B cell (primary cell): ENCODE measurements around the gene EGFL6. TPM values are rescaled to one million over a fixed set of nuclear protein-coding genes. Genes with fewer than 3 reads are reported as not detected.
A peak's percentile ranks its signal among the peaks of the same experiment; 100 is the strongest.

ENCODE experiments used
- ATAC-seq: fragments of 200-7000 bp; cut with Tn5 transposase; one replicate; pipeline ENCODE4 v1.10.0; 2021; ENCODE audit warnings: low read depth, mild to moderate bottlenecking, moderate number of reproducible peaks, moderate library complexity
- CTCF ChIA-PET: fragments of 350-600 bp; sonication (Branson Sonifier 250); formaldehyde crosslinking; loops from one replicate; lab custom pipeline; 2021; ENCODE audit warnings: antibody characterized with exemption, inconsistent platforms; lab: Charles Lee
- POLR2A ChIA-PET: fragments of 350-600 bp; sonication (Branson Sonifier 250); formaldehyde crosslinking; loops from one replicate; lab custom pipeline; 2021; ENCODE audit warnings: antibody characterized with exemption; lab: Charles Lee
- DNase-seq: peaks from one replicate; pipeline ENCODE4 v3.0.0; 2013
- H2AFZ ChIP-seq: 2 replicates; pipeline ENCODE4 v1.6.1; 2012; ENCODE audit warnings: mild to moderate bottlenecking, low read depth, low read length; ENCODE audit not compliant: insufficient read depth, poor library complexity, severe bottlenecking
- H3K27ac ChIP-seq, 2 donors: 1 replicate in 1 of 2; 2 replicates in 1 of 2; pipeline ENCODE4 v1.5.1; 2012 to 2013; ENCODE audit warnings: low read length in 2 of 2, mild to moderate bottlenecking in 2 of 2, moderate library complexity in 1 of 2
- H3K27me3 ChIP-seq, 4 experiments: fragments of 200-600 bp in 1 of 4; sonication (generic) in 1 of 4; replicated peaks in 1 of 4; 1 replicate in 2 of 4; 2 replicates in 2 of 4; pipeline versions ENCODE4 v1.6.1 to v1.7.0; 2013 to 2016; ENCODE audit warnings: low read length in 3 of 4, mild to moderate bottlenecking in 2 of 4, mixed read lengths in 1 of 4, moderate library complexity in 1 of 4; ENCODE audit not compliant: insufficient read depth in 4 of 4, control insufficient read depth in 3 of 4; ENCODE audit errors: control extremely low read depth in 1 of 4
- H3K36me3 ChIP-seq, 2 experiments: replicated peaks in 1 of 2; 1 replicate in 1 of 2; 2 replicates in 1 of 2; pipeline versions ENCODE4 v1.6.1 to v1.7.1; 2013; ENCODE audit warnings: low read length in 1 of 2; ENCODE audit not compliant: insufficient read depth in 2 of 2, control insufficient read depth in 1 of 2; ENCODE audit errors: control extremely low read depth in 1 of 2, extremely low read depth in 1 of 2
- H3K4me1 ChIP-seq, 2 donors: fragments of 200-600 bp in 1 of 2; sonication (generic) in 1 of 2; 1 replicate in 1 of 2; 2 replicates in 1 of 2; pipeline versions ENCODE4 v1.5.1 to v1.6.1; 2013 to 2017; ENCODE audit warnings: low read length in 2 of 2; ENCODE audit not compliant: control insufficient read depth in 2 of 2, insufficient read depth in 2 of 2
- H3K4me2 ChIP-seq: replicated peaks from 2 replicates; pipeline ENCODE3; 2012; ENCODE audit warnings: mild to moderate bottlenecking, low read depth, low read length; ENCODE audit not compliant: poor library complexity, severe bottlenecking
- H3K4me3 ChIP-seq, 5 experiments: fragments of 200-600 bp in 1 of 5; sonication (generic) in 1 of 5; 1 replicate in 3 of 5; 2 replicates in 2 of 5; pipeline versions ENCODE4 v1.5.1 to v1.7.0; 2011 to 2016; ENCODE audit warnings: low read length in 4 of 5, mild to moderate bottlenecking in 4 of 5, low read depth in 2 of 5, control low read depth in 1 of 5, moderate library complexity in 1 of 5; ENCODE audit not compliant: insufficient read depth in 1 of 5; ENCODE audit errors: control extremely low read depth in 1 of 5, extremely low read depth in 1 of 5
- H3K79me2 ChIP-seq: fragments of 200-600 bp; sonication (generic); one replicate; pipeline ENCODE4 v1.6.0; 2016; ENCODE audit warnings: low read length; ENCODE audit not compliant: control insufficient read depth, insufficient read depth
- H3K9ac ChIP-seq: fragments of 200-600 bp; sonication (generic); 2 replicates; pipeline ENCODE4 v1.6.1; 2017; ENCODE audit warnings: mild to moderate bottlenecking, low read length, moderate library complexity
- H3K9me3 ChIP-seq, 3 donors: one replicate each; pipeline versions ENCODE4 v1.6.1 to v1.7.1; 2013; ENCODE audit warnings: low read length in 2 of 3; ENCODE audit not compliant: control insufficient read depth in 2 of 3, insufficient read depth in 1 of 3; ENCODE audit errors: control extremely low read depth in 1 of 3
- H4K20me1 ChIP-seq: 2 replicates; pipeline ENCODE4 v1.6.0; 2012; ENCODE audit warnings: mild to moderate bottlenecking, low read length; ENCODE audit not compliant: insufficient read depth, control insufficient read depth, poor library complexity, severe bottlenecking
- H3K27ac Mint-ChIP-seq: one replicate; pipeline ENCODE4 v1.8.0; 2021; ENCODE audit warnings: mixed read lengths
- H3K27me3 Mint-ChIP-seq: one replicate; pipeline ENCODE4 v1.8.0; 2021; ENCODE audit warnings: mixed read lengths
- H3K4me1 Mint-ChIP-seq: one replicate; pipeline ENCODE4 v1.8.0; 2021; ENCODE audit warnings: mixed read lengths
- H3K4me3 Mint-ChIP-seq: one replicate; pipeline ENCODE4 v1.8.0; 2021; ENCODE audit warnings: mixed read lengths
- H3K9me3 Mint-ChIP-seq: one replicate; pipeline ENCODE4 v1.8.0; 2022; ENCODE audit warnings: mixed read lengths; ENCODE audit not compliant: insufficient read depth
- EZH2 ChIP-seq: IDR thresholded peaks from 2 replicates; pipeline ENCODE4 v1.6.1; 2012; ENCODE audit warnings: borderline replicate concordance, low read depth, mild to moderate bottlenecking, moderate library complexity, low read length; ENCODE audit not compliant: insufficient read depth, poor library complexity, severe bottlenecking
- WGBS: methylation state at CpG from one replicate; pipeline ENCODE4 v1.1.5; 2013; ENCODE audit warnings: missing lambda C conversion rate; ENCODE audit not compliant: insufficient coverage; 5-methylcytosine and 5-hydroxymethylcytosine counted together
- intact Hi-C: fragments of 100-400 bp; cut with micrococcal nuclease; formaldehyde crosslinking; loops from one replicate; pipeline ENCODE4 v1.10.0; 2022
- polyA plus RNA-seq: library from polyadenylated mRNA; depleted of rRNA; stranded (reverse); fragments of >200 nt; gene quantifications from 2 replicates; pipeline ENCODE4 v1.2.3, GENCODE V29; 2012
- total RNA-seq, 2 donors: library from RNA; stranded (reverse); fragments of 120-200 nt in 1 of 2; gene quantifications; 1 replicate in 1 of 2; 2 replicates in 1 of 2; pipeline versions ENCODE4 v1.2.3 to v1.2.4, GENCODE V29; 2013 to 2022
- TF ChIP-seq, protein P1 (sequence below): fragments of 200-600 bp; IDR thresholded peaks from one replicate; pipeline ENCODE4 v1.8.0; 2022; ENCODE audit warnings: antibody characterized with exemption, mild to moderate bottlenecking

EGFL6 gene
- total and polyA plus RNA-seq, 2 donors (not counting 1 experiment from before 2014, with no cell fraction given) = not detected

DNA sequence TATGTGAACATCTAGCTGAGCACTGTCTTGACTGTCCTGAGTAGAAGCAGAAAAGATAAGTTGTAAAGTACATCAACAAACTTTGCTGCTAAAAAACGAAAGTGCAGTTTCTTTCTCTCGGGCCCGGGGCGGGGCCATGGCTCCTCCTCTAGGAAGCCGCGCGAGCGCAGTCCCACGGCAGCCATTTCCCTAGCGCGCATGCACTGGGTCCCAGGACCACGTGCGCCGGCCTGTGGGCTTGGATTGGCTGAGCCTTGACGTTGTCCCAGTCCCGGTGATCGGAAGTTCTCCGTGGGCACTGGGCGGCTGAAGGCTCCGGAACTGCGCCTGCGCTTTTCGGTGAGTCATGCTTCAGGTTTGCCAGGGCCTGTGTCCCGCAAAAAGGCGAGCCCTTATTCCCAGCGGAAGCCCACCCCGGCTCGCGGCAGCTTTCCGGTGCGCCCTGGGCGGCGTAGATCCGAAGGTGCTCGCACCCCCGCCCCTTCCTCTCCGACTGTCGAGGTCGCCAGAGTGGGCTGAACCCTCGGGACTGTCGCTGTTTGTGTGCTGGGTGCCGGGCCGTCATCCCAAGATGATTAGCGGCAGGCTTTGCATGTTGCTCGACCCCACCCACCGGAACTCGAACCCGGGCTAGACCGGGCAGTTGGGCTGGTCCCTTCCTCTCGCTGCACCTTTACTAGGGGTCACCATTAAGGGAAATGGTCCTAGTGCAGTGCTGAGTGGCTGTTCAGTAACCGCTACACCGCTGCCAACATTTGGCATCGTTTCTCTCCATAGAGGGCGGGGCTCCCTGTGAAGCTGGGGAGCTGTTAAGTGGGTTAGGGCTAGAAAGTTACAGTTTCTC lies 83.7 kb downstream of the EGFL6 start, which contains the start of gene TCEANC:
Gene TCEANC, plus strand, starts transcription at position 292 of the 844 bp plus-strand sequence. CDS start 9,368 bp downstream, outside the sequence.
- peak within 1 kb of the TSS; percentile 94 for H3K4me3 Mint-ChIP-seq

More for the DNA sequence above, 83.7 kb downstream of the EGFL6 start, which contains the start of gene TCEANC:
- TF ChIP-seq, protein P1, sequence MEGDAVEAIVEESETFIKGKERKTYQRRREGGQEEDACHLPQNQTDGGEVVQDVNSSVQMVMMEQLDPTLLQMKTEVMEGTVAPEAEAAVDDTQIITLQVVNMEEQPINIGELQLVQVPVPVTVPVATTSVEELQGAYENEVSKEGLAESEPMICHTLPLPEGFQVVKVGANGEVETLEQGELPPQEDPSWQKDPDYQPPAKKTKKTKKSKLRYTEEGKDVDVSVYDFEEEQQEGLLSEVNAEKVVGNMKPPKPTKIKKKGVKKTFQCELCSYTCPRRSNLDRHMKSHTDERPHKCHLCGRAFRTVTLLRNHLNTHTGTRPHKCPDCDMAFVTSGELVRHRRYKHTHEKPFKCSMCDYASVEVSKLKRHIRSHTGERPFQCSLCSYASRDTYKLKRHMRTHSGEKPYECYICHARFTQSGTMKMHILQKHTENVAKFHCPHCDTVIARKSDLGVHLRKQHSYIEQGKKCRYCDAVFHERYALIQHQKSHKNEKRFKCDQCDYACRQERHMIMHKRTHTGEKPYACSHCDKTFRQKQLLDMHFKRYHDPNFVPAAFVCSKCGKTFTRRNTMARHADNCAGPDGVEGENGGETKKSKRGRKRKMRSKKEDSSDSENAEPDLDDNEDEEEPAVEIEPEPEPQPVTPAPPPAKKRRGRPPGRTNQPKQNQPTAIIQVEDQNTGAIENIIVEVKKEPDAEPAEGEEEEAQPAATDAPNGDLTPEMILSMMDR = no peak
- no peak for TF ChIP-seq EZH2
- peak within 1 kb of the TSS; percentile 59 to 92 (median 78) for H3K4me3 ChIP-seq
- peak within 1 kb of the TSS; percentile 82 for H3K9ac ChIP-seq
- no peaks in the 10 kb centered on the region for H3K27me3 ChIP-seq
- Mint-ChIP-seq H3K27ac (peak within 1 kb of the TSS; percentile 96), H3K9me3 (no peaks in the 10 kb centered on the region), H3K27me3 (no peaks in the 10 kb centered on the region), H3K4me1 (peaks cover 11% of the 10 kb centered on the region)
- ChIA-PET POLR2A (interaction anchor here (0.6 to 1.4 kb wide), 3 partner anchors 82 to 573 kb away, joined by 3 to 7 read pairs (median 5); partner anchors contain the start of genes GEMIN8, OFD1 and TRAPPC2), CTCF (interaction anchor here (0.6 to 1.6 kb wide), 6 partner anchors 82 to 882 kb away, joined by 3 to 4 read pairs (median 3); partner anchors contain the start of genes GEMIN8, OFD1 and TRAPPC2)
- no peaks in the 10 kb centered on the region for H3K9me3 ChIP-seq
- ATAC-seq = peak; percentile 93
- WGBS = 0% methylated on average over 40 of the region's 54 CpGs
- peaks cover 19% of the 10 kb centered on the region for H3K79me2 ChIP-seq
- H3K27ac ChIP-seq = peak within 1 kb of the TSS; percentile 84 to 96
- H2AFZ ChIP-seq = peak within 1 kb of the TSS; percentile 83
- peak; percentile 92 for DNase-seq
- H3K4me2 ChIP-seq = peak within 1 kb of the TSS; percentile 77
- H3K36me3 ChIP-seq = peaks cover 0 to 11% of the 10 kb centered on the region in 2 experiments
- intact Hi-C loops = loop anchor here (1.0 to 5.0 kb wide), 4 partner anchors 81 to 376 kb away; partner anchors contain the start of genes GEMIN8, OFD1 and TRAPPC2
- peaks cover 12 to 15% of the 10 kb centered on the region in 2 donors for H3K4me1 ChIP-seq
- no peaks in the 10 kb centered on the region for H4K20me1 ChIP-seq
